ENCODE results near the gene PCDHA6. TPM values are rescaled to one million over a fixed set of nuclear protein-coding genes. Genes with fewer than 3 reads are reported as not detected.

The PCDHA6 gene, protein sequence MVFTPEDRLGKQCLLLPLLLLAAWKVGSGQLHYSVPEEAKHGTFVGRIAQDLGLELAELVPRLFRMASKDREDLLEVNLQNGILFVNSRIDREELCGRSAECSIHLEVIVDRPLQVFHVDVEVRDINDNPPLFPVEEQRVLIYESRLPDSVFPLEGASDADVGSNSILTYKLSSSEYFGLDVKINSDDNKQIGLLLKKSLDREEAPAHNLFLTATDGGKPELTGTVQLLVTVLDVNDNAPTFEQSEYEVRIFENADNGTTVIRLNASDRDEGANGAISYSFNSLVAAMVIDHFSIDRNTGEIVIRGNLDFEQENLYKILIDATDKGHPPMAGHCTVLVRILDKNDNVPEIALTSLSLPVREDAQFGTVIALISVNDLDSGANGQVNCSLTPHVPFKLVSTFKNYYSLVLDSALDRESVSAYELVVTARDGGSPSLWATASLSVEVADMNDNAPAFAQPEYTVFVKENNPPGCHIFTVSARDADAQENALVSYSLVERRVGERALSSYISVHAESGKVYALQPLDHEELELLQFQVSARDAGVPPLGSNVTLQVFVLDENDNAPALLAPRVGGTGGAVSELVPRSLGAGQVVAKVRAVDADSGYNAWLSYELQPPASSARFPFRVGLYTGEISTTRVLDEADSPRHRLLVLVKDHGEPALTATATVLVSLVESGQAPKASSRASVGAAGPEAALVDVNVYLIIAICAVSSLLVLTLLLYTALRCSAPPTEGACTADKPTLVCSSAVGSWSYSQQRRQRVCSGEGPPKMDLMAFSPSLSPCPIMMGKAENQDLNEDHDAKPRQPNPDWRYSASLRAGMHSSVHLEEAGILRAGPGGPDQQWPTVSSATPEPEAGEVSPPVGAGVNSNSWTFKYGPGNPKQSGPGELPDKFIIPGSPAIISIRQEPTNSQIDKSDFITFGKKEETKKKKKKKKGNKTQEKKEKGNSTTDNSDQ
- total RNA-seq (2021): 2.0 to 2.4 TPM (median 2.4 TPM) in 3 replicates
- Bru-seq, nascent RNA: percentile 56 among the genes with signal in this experiment
- long read RNA-seq, experiment 1, full-length matches to known transcripts: 6 of 8 reads
- long read RNA-seq, experiment 1, partial matches to known transcripts: 0 of 8 reads
- long read RNA-seq, experiment 1, other reads (novel, unspliced or antisense): 2 of 8 reads
- long read RNA-seq, experiment 2, partial matches to known transcripts: 0 of 1 reads
- long read RNA-seq, experiment 2, other reads (novel, unspliced or antisense): 1 of 1 reads
- long read RNA-seq, experiment 3: 0 reads

DNA sequence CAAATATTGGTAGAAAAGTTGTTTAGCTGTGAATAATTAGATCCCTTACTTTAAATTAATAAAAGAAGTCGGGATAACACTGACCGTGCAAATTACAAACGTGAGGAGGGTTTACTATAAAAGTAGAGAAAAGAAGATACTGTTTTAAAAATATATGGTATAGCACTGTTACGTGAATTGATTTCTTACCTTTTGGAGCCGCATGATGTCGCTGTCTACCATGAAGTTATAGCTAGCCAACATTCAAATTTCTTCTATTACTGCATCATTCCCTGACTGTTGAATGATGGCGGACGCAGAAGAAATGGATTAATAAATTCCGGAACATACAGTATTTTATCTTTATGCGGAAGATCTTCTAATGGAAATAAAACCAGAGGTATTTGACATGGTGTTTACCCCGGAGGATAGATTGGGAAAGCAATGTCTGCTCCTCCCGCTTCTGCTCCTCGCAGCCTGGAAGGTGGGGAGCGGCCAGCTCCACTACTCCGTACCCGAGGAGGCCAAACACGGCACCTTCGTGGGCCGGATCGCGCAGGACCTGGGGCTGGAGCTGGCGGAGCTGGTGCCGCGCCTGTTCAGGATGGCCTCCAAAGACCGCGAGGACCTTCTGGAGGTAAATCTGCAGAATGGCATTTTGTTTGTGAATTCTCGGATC, at the start of gene PCDHA6:
TSS of gene PCDHA6 (plus strand) at position 257 of the 658 bp plus-strand sequence. CDS start at position 389, 132 bp downstream.
- H3K27ac Mint-ChIP-seq: no peak within 1 kb of the TSS
- H3K9me3 Mint-ChIP-seq: 0 out of 2 replicates have a peak, but pooled peaks cover 3% of the 10 kb centered on the region
- peaks cover 4% of the 10 kb centered on the region; the same call in 1 of the 2 replicates for H3K4me1 Mint-ChIP-seq
- TF ChIP-seq, protein P1, sequence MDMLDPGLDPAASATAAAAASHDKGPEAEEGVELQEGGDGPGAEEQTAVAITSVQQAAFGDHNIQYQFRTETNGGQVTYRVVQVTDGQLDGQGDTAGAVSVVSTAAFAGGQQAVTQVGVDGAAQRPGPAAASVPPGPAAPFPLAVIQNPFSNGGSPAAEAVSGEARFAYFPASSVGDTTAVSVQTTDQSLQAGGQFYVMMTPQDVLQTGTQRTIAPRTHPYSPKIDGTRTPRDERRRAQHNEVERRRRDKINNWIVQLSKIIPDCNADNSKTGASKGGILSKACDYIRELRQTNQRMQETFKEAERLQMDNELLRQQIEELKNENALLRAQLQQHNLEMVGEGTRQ (CRISPR knock-in tag; IDR thresholded peaks at IDR 0.05): no peak
- TF ChIP-seq, protein P2, sequence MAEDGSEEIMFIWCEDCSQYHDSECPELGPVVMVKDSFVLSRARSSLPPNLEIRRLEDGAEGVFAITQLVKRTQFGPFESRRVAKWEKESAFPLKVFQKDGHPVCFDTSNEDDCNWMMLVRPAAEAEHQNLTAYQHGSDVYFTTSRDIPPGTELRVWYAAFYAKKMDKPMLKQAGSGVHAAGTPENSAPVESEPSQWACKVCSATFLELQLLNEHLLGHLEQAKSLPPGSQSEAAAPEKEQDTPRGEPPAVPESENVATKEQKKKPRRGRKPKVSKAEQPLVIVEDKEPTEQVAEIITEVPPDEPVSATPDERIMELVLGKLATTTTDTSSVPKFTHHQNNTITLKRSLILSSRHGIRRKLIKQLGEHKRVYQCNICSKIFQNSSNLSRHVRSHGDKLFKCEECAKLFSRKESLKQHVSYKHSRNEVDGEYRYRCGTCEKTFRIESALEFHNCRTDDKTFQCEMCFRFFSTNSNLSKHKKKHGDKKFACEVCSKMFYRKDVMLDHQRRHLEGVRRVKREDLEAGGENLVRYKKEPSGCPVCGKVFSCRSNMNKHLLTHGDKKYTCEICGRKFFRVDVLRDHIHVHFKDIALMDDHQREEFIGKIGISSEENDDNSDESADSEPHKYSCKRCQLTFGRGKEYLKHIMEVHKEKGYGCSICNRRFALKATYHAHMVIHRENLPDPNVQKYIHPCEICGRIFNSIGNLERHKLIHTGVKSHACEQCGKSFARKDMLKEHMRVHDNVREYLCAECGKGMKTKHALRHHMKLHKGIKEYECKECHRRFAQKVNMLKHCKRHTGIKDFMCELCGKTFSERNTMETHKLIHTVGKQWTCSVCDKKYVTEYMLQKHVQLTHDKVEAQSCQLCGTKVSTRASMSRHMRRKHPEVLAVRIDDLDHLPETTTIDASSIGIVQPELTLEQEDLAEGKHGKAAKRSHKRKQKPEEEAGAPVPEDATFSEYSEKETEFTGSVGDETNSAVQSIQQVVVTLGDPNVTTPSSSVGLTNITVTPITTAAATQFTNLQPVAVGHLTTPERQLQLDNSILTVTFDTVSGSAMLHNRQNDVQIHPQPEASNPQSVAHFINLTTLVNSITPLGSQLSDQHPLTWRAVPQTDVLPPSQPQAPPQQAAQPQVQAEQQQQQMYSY (CRISPR knock-in tag; IDR thresholded peaks at IDR 0.05): peak; percentile 73
- H3K36me3 Mint-ChIP-seq: peaks cover 14% of the 10 kb centered on the region
- CTCF ChIA-PET: interaction anchor here (0.6 to 3.6 kb wide), 13 partner anchors 10 to 299 kb away, joined by 3 to 32 read pairs (median 4); partner anchors contain the start of genes PCDHA1, PCDHA10, PCDHA2 and PCDHA4
- ATAC-seq: peak; percentile 24; the same call in 1 of the 2 replicates
- H3K27me3 Mint-ChIP-seq (ENCODE audit: low read depth): no peaks in the 10 kb centered on the region
- POLR2A ChIA-PET: no interaction called here
- no peak for DNase-seq (ENCODE audit: low spot score)
- H3K4me3 Mint-ChIP-seq: peak within 1 kb of the TSS; percentile 74

DNA sequence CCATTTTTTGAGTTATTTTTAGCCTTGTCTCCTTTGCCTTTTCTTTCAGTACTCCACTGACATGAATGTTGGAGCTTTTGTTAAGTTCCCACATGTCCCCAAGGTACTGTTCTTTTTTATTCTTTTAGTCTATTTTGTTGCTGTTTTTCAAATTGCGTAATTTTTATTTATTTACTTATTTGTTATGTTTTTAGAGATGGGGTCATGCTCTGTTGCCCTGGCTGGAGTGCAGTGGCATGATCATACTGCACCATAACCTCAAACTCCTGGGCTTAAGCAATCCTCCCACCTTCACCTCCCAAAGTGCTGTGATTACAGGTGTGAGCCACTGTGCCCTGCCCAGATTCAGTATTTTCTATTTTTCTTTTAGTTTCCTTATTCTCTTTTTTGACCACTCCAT, 47.2 kb upstream of the PCDHA6 start:
- DNase-seq (ENCODE audit: low spot score): no peak
- peaks cover 14% of the 10 kb centered on the region for H3K27me3 Mint-ChIP-seq (ENCODE audit: low read depth)
- CTCF ChIA-PET: no interaction called here
- H3K4me1 Mint-ChIP-seq: no peaks in the 10 kb centered on the region
- H3K4me3 Mint-ChIP-seq: no peak overlapping the region
- POLR2A ChIA-PET: no interaction called here
- no peak overlapping the region for H3K27ac Mint-ChIP-seq
- ATAC-seq: no peak
- peaks cover 50% of the 10 kb centered on the region for H3K36me3 Mint-ChIP-seq
- TF ChIP-seq, protein P3, sequence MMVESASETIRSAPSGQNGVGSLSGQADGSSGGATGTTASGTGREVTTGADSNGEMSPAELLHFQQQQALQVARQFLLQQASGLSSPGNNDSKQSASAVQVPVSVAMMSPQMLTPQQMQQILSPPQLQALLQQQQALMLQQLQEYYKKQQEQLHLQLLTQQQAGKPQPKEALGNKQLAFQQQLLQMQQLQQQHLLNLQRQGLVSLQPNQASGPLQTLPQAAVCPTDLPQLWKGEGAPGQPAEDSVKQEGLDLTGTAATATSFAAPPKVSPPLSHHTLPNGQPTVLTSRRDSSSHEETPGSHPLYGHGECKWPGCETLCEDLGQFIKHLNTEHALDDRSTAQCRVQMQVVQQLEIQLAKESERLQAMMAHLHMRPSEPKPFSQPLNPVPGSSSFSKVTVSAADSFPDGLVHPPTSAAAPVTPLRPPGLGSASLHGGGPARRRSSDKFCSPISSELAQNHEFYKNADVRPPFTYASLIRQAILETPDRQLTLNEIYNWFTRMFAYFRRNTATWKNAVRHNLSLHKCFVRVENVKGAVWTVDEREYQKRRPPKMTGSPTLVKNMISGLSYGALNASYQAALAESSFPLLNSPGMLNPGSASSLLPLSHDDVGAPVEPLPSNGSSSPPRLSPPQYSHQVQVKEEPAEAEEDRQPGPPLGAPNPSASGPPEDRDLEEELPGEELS (CRISPR knock-in tag; IDR thresholded peaks at IDR 0.05): no peak
- TF ChIP-seq GTF2I (CRISPR knock-in tag; conservative IDR thresholded peaks at IDR 0.05) (no peak), FOXK1 (CRISPR knock-in tag; IDR thresholded peaks at IDR 0.05) (no peak), TCF7 (CRISPR knock-in tag; IDR thresholded peaks at IDR 0.05; ENCODE audit: low read depth) (no peak), HMGA2 (CRISPR knock-in tag; IDR thresholded peaks at IDR 0.05) (no peak), SOX15 (CRISPR knock-in tag; IDR thresholded peaks at IDR 0.05) (no peak), NFYB (CRISPR knock-in tag; conservative IDR thresholded peaks at IDR 0.05; ENCODE audit: low read depth) (no peak), NFATC4 (CRISPR knock-in tag; IDR thresholded peaks at IDR 0.05) (no peak), NFE2L1 (CRISPR knock-in tag; IDR thresholded peaks at IDR 0.05) (no peak)
- TF ChIP-seq, protein P4, sequence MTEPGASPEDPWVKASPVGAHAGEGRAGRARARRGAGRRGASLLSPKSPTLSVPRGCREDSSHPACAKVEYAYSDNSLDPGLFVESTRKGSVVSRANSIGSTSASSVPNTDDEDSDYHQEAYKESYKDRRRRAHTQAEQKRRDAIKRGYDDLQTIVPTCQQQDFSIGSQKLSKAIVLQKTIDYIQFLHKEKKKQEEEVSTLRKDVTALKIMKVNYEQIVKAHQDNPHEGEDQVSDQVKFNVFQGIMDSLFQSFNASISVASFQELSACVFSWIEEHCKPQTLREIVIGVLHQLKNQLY (CRISPR knock-in tag; IDR thresholded peaks at IDR 0.05): no peak
- TF ChIP-seq, protein P5, sequence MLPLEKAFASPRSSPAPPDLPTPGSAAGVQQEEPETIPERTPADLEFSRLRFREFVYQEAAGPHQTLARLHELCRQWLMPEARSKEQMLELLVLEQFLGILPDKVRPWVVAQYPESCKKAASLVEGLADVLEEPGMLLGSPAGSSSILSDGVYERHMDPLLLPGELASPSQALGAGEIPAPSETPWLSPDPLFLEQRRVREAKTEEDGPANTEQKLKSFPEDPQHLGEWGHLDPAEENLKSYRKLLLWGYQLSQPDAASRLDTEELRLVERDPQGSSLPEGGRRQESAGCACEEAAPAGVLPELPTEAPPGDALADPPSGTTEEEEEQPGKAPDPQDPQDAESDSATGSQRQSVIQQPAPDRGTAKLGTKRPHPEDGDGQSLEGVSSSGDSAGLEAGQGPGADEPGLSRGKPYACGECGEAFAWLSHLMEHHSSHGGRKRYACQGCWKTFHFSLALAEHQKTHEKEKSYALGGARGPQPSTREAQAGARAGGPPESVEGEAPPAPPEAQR (CRISPR knock-in tag; IDR thresholded peaks at IDR 0.05): no peak
- H3K9me3 Mint-ChIP-seq: peaks cover 86% of the 10 kb centered on the region
